ENCODE results near the gene RDH11.

RDH11 gene

DNA sequence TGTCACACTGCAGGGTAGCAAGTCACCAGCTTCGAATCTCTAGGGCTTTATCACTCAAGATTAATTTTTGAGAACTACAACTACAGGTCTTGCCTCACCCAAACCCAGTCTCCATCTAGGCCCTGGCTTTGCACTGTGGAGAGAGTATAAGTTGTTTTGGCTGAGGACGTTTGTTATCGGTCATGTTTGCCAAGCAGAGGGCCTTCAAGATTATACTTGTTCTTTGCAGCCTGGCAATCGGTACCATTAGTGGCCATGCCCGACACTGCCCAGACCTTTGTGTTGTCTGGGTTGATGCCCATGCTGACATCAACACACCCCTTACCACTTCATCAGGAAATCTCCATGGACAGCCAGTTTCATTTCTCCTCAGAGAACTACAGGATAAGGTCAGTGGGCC is 50.1 kb downstream of the RDH11 start:
- no peak for DNase-seq (ENCODE audit: low read depth)

DNA sequence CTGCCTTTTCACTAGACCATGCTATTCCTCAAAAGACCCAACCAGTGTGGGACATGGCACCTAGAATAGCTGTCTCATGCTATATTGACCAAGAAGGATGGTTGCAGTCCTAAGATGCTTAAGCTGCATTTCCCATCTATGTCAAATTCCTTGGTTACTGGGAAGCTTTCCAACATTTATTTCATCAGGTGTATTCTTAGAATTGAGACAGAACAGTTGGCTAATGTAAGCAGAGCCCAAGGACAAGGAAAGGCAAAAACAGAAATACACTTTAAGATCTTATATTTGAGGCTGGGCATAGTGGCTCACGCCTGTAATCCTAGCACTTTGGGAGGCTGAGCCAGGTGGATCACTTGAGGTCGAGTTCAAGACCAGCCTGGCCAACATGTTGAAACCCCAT is 51.1 kb downstream of the RDH11 start:
- DNase-seq (ENCODE audit: low read depth) = no peak

DNA sequence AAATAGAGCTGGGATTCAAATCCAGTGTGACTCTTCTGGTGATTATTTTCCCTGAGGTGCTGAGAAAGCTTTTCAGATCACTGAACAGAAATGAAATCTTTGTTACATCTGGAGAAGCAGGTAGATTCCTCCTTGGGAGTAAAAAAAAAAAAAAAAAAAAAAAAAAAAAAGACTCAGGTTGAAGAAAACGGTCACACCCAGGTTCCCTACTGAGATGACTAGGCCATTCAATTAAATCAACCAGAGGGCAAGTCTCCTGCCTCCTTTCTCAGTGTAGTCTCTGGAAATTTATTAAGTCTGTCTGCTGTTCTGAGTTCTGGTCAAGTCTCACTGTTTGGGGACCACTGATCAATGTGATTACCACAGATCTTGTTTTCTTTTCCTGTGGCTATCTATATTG is 51.9 kb downstream of the RDH11 start:
- DNase-seq (ENCODE audit: low read depth) = no peak

DNA sequence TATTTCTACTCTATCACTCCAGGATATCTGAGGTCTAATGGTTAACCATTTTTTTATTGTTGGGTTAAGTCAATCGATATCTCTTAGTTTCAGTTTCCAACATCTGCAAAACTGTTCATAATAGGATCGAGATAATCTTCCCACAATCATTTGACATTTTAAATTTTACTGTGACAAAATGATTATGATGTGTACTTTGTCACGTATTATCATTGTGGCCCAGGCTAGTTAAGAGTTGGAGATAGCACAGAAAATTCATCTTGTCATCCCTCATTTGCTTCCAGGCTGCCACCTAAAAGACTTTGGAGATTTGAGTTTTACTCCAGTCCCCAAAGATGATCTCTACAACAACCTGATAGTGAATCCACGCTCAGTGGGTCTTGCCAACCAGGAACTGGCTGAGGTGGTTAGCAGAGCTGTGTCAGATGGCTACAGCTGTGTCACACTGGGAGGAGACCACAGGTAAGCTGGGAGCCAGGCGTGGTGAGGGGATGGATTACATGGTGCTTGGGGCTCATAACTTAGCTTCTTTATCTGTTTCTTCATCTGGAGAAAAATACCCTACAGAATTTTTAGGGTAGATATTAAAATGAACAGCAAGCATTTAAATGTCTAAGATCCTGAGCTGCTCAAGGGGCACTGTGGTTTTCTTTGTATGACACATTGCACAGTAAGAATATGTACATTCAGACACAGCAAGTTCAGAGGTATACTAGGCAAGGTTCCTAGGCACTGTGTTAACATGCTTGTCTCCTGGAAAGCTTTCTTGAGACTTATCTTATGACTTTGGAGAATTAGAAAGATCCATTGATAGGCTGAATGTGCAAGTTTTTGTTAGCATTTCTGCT is 53.4 kb downstream of the RDH11 start:
- DNase-seq (ENCODE audit: low read depth) = no peak

DNA sequence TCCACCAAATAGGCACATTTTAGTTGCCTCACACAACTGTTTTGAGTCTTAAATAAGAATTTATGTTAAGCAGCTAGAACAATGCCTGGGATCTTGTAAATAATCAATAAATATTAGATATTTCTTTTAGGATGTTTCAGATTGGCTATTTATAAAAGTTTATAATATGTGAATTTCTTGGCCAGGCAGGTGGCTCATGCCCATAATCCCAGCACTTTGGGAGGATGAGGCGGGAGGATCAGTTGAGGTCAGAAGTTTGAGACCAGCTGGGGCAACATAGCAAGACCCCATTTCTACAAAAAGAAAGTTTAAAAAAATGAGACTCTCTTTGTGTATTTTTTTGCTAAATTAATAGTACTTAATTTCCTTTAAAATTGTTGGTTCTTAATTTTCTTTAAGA is 54.1 kb downstream of the RDH11 start:
- DNase-seq (ENCODE audit: low read depth) = no peak

DNA sequence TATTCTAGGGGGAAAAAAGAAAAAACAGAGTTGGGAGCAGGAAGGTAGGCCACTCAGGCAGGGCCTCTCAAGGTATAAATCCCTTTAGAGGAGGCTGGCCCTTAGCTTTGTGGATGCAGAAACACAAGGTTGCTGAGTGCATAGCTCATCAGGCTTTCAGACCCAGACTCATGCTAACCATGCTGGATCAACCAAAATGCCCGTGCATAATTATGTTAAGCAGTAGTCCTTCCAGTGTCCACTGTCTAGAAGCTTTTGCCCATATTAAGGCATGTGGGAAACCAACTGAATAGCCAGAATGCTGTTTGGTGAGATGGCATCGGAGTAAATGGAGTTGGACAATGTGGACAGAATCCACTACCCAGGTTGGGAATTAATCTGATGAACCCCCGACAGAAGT is 56.9 kb downstream of the RDH11 start:
- no peak for DNase-seq (ENCODE audit: low read depth)

DNA sequence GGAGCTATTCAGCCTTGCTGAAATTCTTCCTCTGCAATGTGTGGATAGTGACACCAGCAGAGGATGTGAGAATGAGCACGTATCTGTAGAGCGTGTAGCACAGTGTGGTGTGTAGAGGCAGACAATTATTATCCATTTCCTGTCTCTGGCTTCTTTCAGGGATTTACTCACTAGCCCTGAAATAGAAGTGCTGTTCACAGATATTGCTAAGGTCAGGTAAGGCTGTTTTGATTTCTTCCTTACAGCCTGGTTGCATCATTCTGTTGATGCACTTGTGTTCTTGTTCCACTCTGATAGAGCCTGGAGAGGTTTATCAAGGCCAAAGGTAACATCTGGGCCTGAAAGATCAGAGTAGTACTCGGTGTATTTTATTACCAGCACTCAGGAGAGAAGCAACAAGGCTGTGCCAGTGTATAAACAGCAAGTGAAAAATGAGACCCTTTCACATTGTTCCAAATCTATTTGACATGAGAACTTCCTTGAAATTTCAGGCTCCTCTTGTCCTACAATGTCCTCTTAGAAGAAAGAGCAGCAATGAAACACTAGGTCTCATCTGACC is 59.1 kb downstream of the RDH11 start:
- DNase-seq (ENCODE audit: low read depth) = no peak

DNA sequence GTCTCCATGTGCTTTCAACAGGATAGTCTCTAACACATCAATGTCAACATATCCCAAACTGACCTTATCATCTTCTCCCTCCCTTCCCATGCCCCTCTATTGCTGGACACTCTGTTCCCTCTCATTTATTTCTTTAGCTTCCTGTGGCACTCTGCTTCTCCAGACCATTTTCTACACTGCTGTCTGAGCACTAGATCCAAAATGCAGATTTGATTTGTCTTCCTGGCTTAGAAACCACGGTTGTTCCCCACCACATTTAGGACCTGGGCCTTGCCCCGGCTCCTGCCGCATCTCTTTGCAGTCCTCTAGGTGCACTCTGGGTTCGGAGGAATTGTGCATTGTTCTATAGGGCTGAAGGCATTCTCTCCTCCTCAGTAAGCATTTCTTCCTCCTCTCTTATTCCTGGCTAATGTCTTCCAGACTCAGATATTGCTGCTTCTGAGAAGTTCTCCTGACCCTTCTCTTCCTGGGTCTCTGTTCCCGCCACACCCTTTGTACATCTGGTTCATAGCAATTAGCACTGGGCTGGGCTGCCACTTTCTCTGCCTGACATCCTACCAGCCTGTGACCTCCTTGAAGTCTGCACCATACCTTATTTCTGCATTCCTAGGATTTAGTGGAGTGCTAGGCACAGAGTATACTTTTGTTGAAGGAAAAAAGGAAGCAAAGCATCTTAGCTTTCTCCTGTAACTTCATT is 62.0 kb downstream of the RDH11 start:
- DNase-seq (ENCODE audit: low read depth) = no peak

DNA sequence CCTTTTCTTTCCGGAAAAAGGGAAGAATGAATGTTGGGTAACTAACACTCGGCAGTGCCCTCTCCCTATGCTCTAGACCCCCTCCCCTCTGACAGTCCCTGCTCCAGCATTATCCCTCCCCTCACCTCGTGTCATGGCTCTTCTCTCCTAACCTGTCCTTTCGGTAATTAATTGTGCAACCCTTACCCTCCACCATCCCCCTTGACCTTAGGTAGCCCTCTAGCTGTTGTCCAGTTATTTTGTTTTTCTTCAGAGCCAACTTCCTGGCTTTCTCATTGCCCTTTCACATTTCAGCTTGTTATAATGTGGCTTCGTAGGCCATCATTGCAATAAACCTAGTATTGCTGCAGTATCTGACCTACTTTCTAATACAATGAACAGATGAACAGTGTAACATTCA is 64.6 kb downstream of the RDH11 start:
- no peak for DNase-seq (ENCODE audit: low read depth)

DNA sequence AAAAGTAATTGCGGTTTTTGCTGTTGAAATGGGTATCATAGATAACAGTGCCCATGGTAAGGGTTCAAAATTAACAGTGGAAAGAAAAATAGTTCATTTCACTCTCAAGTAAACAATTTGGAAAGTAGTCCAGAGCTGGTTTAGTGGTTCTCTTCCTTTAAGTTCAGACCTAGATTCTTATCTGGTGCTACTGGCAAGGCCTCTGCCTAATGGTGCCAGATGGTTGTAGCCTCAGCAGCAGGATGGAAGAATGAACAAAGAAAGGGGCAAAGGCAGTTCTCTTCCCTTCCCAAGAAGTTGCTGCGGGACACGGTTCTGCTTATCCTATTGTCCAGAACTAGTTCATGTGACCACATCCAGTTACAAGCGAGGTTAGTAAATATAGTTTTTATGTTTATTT is 65.4 kb downstream of the RDH11 start:
- no peak for DNase-seq (ENCODE audit: low read depth)

DNA sequence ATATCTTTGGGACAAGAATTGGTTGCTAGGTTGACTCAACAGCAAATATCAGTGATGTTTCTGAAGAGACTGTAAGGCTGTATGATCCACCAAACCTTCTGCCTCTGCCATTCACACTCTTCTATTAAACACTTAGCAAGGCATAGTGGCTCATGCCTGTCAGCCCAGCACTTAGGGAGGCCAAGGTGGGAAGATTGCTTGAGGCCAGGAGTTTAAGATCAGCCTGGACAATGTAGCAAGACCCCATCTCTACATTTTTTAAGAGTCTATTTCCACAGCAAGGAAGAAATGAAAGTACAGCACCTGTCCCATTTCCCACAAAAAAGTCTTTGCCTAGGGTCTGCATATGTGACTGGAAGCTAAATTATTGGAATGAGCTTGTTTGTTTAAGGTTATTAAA is 68.0 kb downstream of the RDH11 start:
- no peak for DNase-seq (ENCODE audit: low read depth)
